ENCODE results near the gene KIFAP3. TPM values are rescaled to one million over a fixed set of nuclear protein-coding genes. Genes with fewer than 3 reads are reported as not detected.

KIFAP3 gene
- polyA plus RNA-seq, 3 donors = 2.1 to 4.7 (median 2.2) TPM

DNA sequence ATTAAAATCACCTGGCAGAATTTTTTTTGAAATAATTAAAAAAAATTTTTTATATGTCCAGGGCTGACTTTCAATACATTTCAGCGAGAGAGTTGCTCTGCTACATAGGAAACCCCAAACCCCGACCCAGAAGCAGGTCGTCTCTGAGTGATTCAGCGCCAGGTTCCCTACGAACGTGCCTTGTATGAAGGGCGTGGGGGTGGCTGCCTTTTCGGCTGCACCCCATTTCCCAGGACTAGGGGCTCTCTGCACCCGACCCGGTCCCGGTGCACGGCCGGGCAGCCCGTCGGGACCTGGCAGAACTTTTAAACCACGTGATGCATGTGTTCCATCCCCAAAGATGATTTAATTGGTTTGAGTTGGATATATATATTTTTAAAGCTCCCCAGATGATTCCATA lies 165.0 kb downstream of the KIFAP3 start:
- Histone ChIP-seq H3K4me2 (replicated peaks; ENCODE audit: extremely low read depth, low read length, poor library complexity, severe bottlenecking) (no peak overlapping the region), H3K79me2 (ENCODE audit: insufficient read depth, low read length) (no peaks in the 10 kb centered on the region), H3K4me3 (replicated peaks in 1 of 3; ENCODE audit: low read depth in 2 of 3, low read length in 3 of 3) (no peak overlapping the region), H3K9ac (ENCODE audit: insufficient read depth, low read length, poor library complexity, severe bottlenecking) (no peak overlapping the region), H3K27ac (ENCODE audit: low read depth in 1 of 2, low read length in 2 of 2) (no peak overlapping the region), H3K9me3 (replicated peaks in 1 of 2; ENCODE audit: control insufficient read depth in 1 of 2, insufficient read depth in 1 of 2, low read length in 2 of 2) (peaks cover 0 to 2% of the 10 kb centered on the region in 2 donors), H2AFZ (ENCODE audit: insufficient read depth, low read depth, low read length, poor library complexity, severe bottlenecking) (no peak overlapping the region), H3K27me3 (ENCODE audit: control insufficient read depth in 2 of 2, insufficient read depth in 2 of 2, low read length in 2 of 2) (no peaks in the 10 kb centered on the region), H3K36me3 (replicated peaks in 1 of 2; ENCODE audit: control insufficient read depth in 1 of 2, insufficient read depth in 2 of 2, low read length in 2 of 2) (no peaks in the 10 kb centered on the region), H3K4me1 (ENCODE audit: control insufficient read depth in 1 of 2, insufficient read depth in 2 of 2, low read length in 2 of 2) (peaks cover 2 to 8% of the 10 kb centered on the region in 2 donors), H4K20me1 (ENCODE audit: insufficient read depth, low read length) (no peaks in the 10 kb centered on the region)
- no peak overlapping the region for H3K27ac Mint-ChIP-seq
- DNase-seq = no peak
- H3K4me3 Mint-ChIP-seq = no peak overlapping the region
- TF ChIP-seq CTCF (IDR thresholded peaks at IDR 0.05) = no peak
- no peaks in the 10 kb centered on the region for H3K36me3 Mint-ChIP-seq
- WGBS (ENCODE audit: insufficient coverage) = 97% methylated on average over 11 of the region's 16 CpGs
- H3K4me1 Mint-ChIP-seq = peaks cover 9% of the 10 kb centered on the region
- no peaks in the 10 kb centered on the region for H3K27me3 Mint-ChIP-seq (ENCODE audit: low read depth in 3 of 3)
- intact Hi-C loops (cut with micrococcal nuclease) = no loop called here
- peaks cover 2 to 13% (median 8%) of the 10 kb centered on the region in 7 donors for H3K9me3 Mint-ChIP-seq

DNA sequence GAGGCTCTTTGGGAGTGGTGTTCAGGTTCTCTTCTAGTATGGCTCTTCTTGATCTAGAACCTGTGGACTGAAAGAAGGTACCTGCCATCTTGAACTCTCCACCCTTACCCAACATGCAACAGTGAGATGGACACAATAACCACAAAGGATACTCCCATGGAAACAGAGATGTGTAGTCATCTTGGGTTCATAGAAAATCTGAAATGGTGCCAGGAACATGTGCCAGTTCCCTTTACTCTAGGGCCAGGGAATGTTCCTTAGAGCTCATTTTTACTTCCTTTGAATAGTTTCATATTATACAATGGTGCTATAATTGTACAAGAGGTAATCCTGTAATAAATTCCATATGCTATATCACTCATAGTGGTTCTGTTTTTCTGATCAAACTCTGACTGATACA lies 167.6 kb downstream of the KIFAP3 start:
- H3K9ac ChIP-seq (ENCODE audit: insufficient read depth, low read length, poor library complexity, severe bottlenecking) = no peak overlapping the region
- TF ChIP-seq CTCF (IDR thresholded peaks at IDR 0.05) = no peak
- no peaks in the 10 kb centered on the region for H4K20me1 ChIP-seq (ENCODE audit: insufficient read depth, low read length)
- H2AFZ ChIP-seq (ENCODE audit: insufficient read depth, low read depth, low read length, poor library complexity, severe bottlenecking) = no peak overlapping the region
- peaks cover 9 to 17% of the 10 kb centered on the region in 2 donors for H3K4me1 ChIP-seq (ENCODE audit: control insufficient read depth in 1 of 2, insufficient read depth in 2 of 2, low read length in 2 of 2)
- H3K79me2 ChIP-seq (ENCODE audit: insufficient read depth, low read length) = no peaks in the 10 kb centered on the region
- H3K4me2 ChIP-seq (replicated peaks; ENCODE audit: extremely low read depth, low read length, poor library complexity, severe bottlenecking) = no peak overlapping the region
- no peaks in the 10 kb centered on the region for H3K36me3 ChIP-seq (replicated peaks in 1 of 2; ENCODE audit: control insufficient read depth in 1 of 2, insufficient read depth in 2 of 2, low read length in 2 of 2)
- no peak overlapping the region for H3K27ac Mint-ChIP-seq
- intact Hi-C loops (cut with micrococcal nuclease) = no loop called here
- DNase-seq = no peak
- peaks cover 1 to 14% (median 3%) of the 10 kb centered on the region in 7 donors for H3K9me3 Mint-ChIP-seq
- no peak overlapping the region for H3K4me3 Mint-ChIP-seq
- no peaks in the 10 kb centered on the region for H3K36me3 Mint-ChIP-seq
- H3K4me1 Mint-ChIP-seq = peaks cover 16% of the 10 kb centered on the region
- H3K27me3 ChIP-seq (ENCODE audit: control insufficient read depth in 2 of 2, insufficient read depth in 2 of 2, low read length in 2 of 2) = peaks cover 2 to 4% of the 10 kb centered on the region in 2 donors
- no peak overlapping the region for H3K4me3 ChIP-seq (replicated peaks in 1 of 3; ENCODE audit: low read depth in 2 of 3, low read length in 3 of 3)
- no peak overlapping the region for H3K27ac ChIP-seq (ENCODE audit: low read depth in 1 of 2, low read length in 2 of 2)
- no peaks in the 10 kb centered on the region for H3K9me3 ChIP-seq (replicated peaks in 1 of 2; ENCODE audit: control insufficient read depth in 1 of 2, insufficient read depth in 1 of 2, low read length in 2 of 2)
- peaks cover 3 to 8% (median 6%) of the 10 kb centered on the region in 3 donors for H3K27me3 Mint-ChIP-seq (ENCODE audit: low read depth in 3 of 3)
